Heart left ventricle (tissue), 16 donors: Measurements from ENCODE around the gene USP51. TPM values are rescaled to one million over a fixed set of nuclear protein-coding genes. Genes with fewer than 3 reads are reported as not detected.

ENCODE experiments used
- ATAC-seq, 4 donors: fragments of 200-7000 bp; cut with Tn5 transposase; one replicate each; pipeline ENCODE4 v1.9.1; 2020 to 2022; ENCODE audit warnings: moderate library complexity in 4 of 4, mild to moderate bottlenecking in 3 of 4, moderate number of reproducible peaks in 1 of 4
- DNase-seq, 5 donors: peaks; one replicate each; pipeline ENCODE4 v3.0.0-alpha.2; 2020
- H3K27ac ChIP-seq, 12 donors: fragments of 200-600 bp; sonication (generic) in 4 of 12; one replicate each; pipeline versions ENCODE4 v1.5.0 to v1.8.0; 2016 to 2022; ENCODE audit warnings: mild to moderate bottlenecking in 2 of 12
- H3K27me3 ChIP-seq, 9 donors: fragments of 200-600 bp; sonication (generic) in 2 of 9; one replicate each; pipeline versions ENCODE4 v1.5.1 to v1.8.0; 2016 to 2022; ENCODE audit warnings: mild to moderate bottlenecking in 3 of 9
- H3K36me3 ChIP-seq, 9 donors: fragments of 200-600 bp; sonication (generic) in 2 of 9; one replicate each; pipeline versions ENCODE4 v1.5.0 to v1.8.0; 2018 to 2022; ENCODE audit warnings: mild to moderate bottlenecking in 2 of 9
- H3K4me1 ChIP-seq, 12 donors: fragments of 200-600 bp; sonication (generic) in 4 of 12; one replicate each; pipeline versions ENCODE4 v1.5.0 to v1.8.0; 2016 to 2022; ENCODE audit warnings: mild to moderate bottlenecking in 3 of 12
- H3K4me3 ChIP-seq, 12 donors: fragments of 200-600 bp; sonication (generic) in 4 of 12; one replicate each; pipeline versions ENCODE4 v1.5.0 to v1.8.0; 2017 to 2022; ENCODE audit warnings: mild to moderate bottlenecking in 9 of 12, moderate library complexity in 4 of 12
- H3K9me3 ChIP-seq, 12 donors: fragments of 200-600 bp; sonication (generic) in 4 of 12; one replicate each; pipeline versions ENCODE4 v1.5.0 to v1.8.0; 2016 to 2022; ENCODE audit warnings: mild to moderate bottlenecking in 1 of 12
- POLR2A ChIP-seq, 2 donors: fragments of 450-650 bp; IDR thresholded peaks; one replicate each; pipeline ENCODE4 v1.6.1; 2017; ENCODE audit warnings: antibody characterized with exemption in 2 of 2, mild to moderate bottlenecking in 2 of 2, moderate library complexity in 2 of 2
- WGBS, 4 donors: extraction: QIAGEN DNeasy Blood & Tissue Kit in 2 of 4; methylation state at CpG; one replicate each; pipeline versions ENCODE4 v1.1.5 to v1.1.7; 2013 to 2018; 5-methylcytosine and 5-hydroxymethylcytosine counted together
- intact Hi-C, 10 donors: fragments of 100-400 bp; cut with DNase I; formaldehyde crosslinking; loops; one replicate each; pipeline versions ENCODE4 v1.11.1 to v1.14.2; 2022
- long read RNA-seq, 3 donors: library from polyadenylated mRNA; unstranded; transcript quantifications; one replicate each; pipeline ENCODE4 v2.0.0, GENCODE V29; 2020 to 2021
- polyA plus RNA-seq, 2 donors: library from polyadenylated mRNA; stranded (reverse); fragments of 200-250 nt; gene quantifications; one replicate each; pipeline ENCODE4 v1.2.3, GENCODE V29; 2013
- total RNA-seq, 9 donors: library from RNA; depleted of rRNA in 2 of 9; stranded (reverse); fragments of >200 nt in 2 of 9; fragmentation: NEBNext Ultra II Directional in 3 of 9; extraction: Animal tissue kit (Norgen Biotek cat#: 25700) in 3 of 9; gene quantifications; one replicate each; pipeline versions ENCODE4 v1.1.0 to v1.2.4, GENCODE V29; 2016 to 2023
- TF ChIP-seq, protein P1 (sequence below), 12 donors: fragments of 200-600 bp; sonication (generic) in 4 of 12; IDR thresholded peaks; one replicate each; pipeline versions ENCODE4 v1.5.0 to v1.8.0; 2018 to 2022; ENCODE audit warnings: antibody characterized with exemption in 12 of 12, mild to moderate bottlenecking in 5 of 12
- donor health status: ischemic (EF 13 %, LVEDD 7.1; RV severe dilation, severe dysfunction).
- donor health status: healthy with polysubstance abuse.
- donor health status: DM: no; HTN: yes; CAD: no.
- donor health status: DM: no; HTN: no; CAD: no.
- donor health status: ischemic (EF 25% LVEDD 6.9; RV normal size, moderate dysfunction).
- donor health status: ischemic (EF 25% LVEDD 5.7; RV mildly dilated, moderate dysfunction).
- donor health status: healthy.
- donor health status: DM: yes; HTN: yes; CAD: no.
- donor health status: ischemic (EF 35%, LVEDD 5.7; RV mildly dilated, moderate dysfunction).
- donor health status: nonischemic (EF 11% LVEDD 7.7; RV severe dilation, severe dysfunction).
- donor health status: DM: yes; HTN: yes; CAD: no.
- donor health status: PGD.
- donor health status: ischemic (EF 29% LVEDD 5.4; RV normal size, mild dysfunction).
- donor health status: nonischemic (EF 23%, LVEDD 6.1; RV moderate dilation, normal function).

The USP51 gene
- total RNA-seq = 1 to 10 TPM in 7 of 9 donors, under 1 TPM in 2; 0.38 to 3.9 (median 1.9) TPM
- under 1 TPM; 0.35 to 0.76 TPM for polyA plus RNA-seq
- long read RNA-seq, donor 1 = 0 reads
- long read RNA-seq, donor 2 = 0 reads
- long read RNA-seq, donor 3, partial matches to known transcripts = 0 of 1 reads
- long read RNA-seq, donor 3, other reads (novel, unspliced or antisense) = 1 of 1 reads

DNA sequence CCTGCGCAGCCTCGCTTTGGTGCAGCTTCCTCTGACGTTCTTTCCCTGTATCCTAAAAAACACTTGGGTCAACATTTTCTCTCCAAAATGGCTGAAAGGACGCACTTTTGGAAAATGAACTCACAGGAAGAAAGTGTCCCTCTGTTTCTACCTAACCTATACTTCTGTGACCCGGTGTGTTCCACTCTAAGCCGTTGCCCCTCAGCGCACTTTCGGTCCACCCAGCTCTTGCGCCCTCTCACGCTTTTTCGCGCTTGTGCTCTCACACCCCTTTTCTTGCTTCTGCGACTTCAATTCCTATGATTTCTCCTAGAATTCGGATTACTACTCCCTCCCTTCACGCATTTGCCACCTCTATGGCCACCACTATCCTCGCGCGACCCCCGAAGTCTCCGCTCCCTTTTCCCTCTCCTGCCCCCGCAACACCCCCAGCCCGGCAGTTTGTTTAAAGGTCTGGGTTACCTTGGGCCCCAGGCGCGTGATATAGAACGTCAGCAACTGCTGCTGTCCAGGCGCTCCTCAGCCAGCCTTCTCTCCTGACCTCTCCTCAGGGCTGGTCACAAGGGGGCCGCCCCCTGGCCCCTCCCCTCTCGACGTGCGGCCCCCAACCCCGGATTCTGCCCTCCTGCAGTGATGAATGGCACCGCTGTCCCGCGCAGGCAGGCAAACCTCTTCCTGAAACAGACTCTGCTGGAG, at the start of gene USP51:
USP51 (minus strand) TSS at position 535 of the 696 bp plus-strand sequence. CDS start 909 bp downstream, outside the sequence.
- DNase-seq = peak; percentile 42 to 50 (median 48)
- Histone ChIP-seq H3K36me3 (no peaks in the 10 kb centered on the region), H3K4me3 (peak within 1 kb of the TSS; percentile 43 to 86 (median 70)), H3K4me1 (peaks cover 0 to 7% (median 0%) of the 10 kb centered on the region in 12 donors), H3K27ac (peak within 1 kb of the TSS; percentile 84 to 97 (median 90)), H3K27me3 (peaks cover 0 to 6% (median 0%) of the 10 kb centered on the region in 9 donors), H3K9me3 (no peaks in the 10 kb centered on the region)
- WGBS, 4 donors = 1 to 36% (median 18%) methylated on average over 34 of the region's 34 CpGs
- ATAC-seq = peak; percentile 68 to 85 (median 79)
- no peak for TF ChIP-seq POLR2A (IDR thresholded peaks at IDR 0.05)
- TF ChIP-seq, protein P1, sequence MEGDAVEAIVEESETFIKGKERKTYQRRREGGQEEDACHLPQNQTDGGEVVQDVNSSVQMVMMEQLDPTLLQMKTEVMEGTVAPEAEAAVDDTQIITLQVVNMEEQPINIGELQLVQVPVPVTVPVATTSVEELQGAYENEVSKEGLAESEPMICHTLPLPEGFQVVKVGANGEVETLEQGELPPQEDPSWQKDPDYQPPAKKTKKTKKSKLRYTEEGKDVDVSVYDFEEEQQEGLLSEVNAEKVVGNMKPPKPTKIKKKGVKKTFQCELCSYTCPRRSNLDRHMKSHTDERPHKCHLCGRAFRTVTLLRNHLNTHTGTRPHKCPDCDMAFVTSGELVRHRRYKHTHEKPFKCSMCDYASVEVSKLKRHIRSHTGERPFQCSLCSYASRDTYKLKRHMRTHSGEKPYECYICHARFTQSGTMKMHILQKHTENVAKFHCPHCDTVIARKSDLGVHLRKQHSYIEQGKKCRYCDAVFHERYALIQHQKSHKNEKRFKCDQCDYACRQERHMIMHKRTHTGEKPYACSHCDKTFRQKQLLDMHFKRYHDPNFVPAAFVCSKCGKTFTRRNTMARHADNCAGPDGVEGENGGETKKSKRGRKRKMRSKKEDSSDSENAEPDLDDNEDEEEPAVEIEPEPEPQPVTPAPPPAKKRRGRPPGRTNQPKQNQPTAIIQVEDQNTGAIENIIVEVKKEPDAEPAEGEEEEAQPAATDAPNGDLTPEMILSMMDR (IDR thresholded peaks at IDR 0.05) = peak in 5 of 12 donors; percentile 5 to 34 (median 18)
- intact Hi-C loops = no loop called here

DNA sequence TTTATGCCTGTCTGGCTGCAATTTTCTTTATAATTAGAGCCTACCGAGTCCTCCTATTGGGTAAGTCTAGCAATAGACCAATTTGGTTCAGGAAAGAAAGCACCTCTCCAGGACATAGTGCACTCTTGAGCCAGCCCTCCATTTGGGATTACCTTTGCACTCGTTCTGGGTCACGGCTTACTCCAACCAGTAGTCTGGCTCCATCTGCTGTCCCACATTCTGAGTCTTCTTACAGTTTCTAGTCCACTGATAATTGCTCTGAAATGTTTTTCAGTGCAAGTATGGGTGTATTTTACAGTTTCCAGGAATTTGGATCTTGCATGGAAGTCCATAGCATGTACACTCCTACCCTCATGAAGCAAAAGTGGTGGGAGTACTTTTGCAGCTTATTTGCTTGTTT, 34.8 kb upstream of the USP51 start:
- intact Hi-C loops = no loop called here

DNA sequence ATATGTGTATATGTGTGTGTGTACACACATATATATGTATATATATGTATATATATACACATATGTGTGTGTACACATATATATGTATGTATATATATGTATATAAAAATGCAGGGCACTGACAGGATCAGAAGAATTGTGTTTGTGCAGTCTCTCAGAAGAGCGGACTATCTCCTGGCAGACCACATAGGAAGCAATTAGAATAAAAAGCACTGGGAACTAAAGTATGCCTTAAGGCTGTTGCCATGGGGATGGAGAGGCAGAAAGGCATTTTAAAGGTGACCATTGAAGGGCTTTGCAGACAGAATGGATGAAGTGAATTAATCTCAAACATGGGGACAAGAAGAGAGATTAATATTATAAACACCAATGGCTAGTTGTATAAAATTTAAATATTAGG, 33.7 kb upstream of the USP51 start:
- Histone ChIP-seq H3K27me3 (peaks cover 0 to 12% (median 0%) of the 10 kb centered on the region in 9 donors), H3K27ac (no peak overlapping the region), H3K9me3 (no peaks in the 10 kb centered on the region), H3K4me3 (no peak overlapping the region), H3K4me1 (no peaks in the 10 kb centered on the region), H3K36me3 (no peaks in the 10 kb centered on the region)
- intact Hi-C loops = no loop called here
- TF ChIP-seq POLR2A (IDR thresholded peaks at IDR 0.05) = no peak
- TF ChIP-seq, protein P1 (IDR thresholded peaks at IDR 0.05) = no peak
- no peak for ATAC-seq
- 55 to 78% (median 69%) methylated on average over 1 of the region's 1 CpG for WGBS, 4 donors
- DNase-seq = no peak

More for the DNA sequence above, 34.8 kb upstream of the USP51 start:
- no peak overlapping the region for H3K4me3 ChIP-seq
- peaks cover 0 to 12% (median 0%) of the 10 kb centered on the region in 9 donors for H3K27me3 ChIP-seq
- ATAC-seq (no peak), DNase-seq (no peak)
- H3K4me1 ChIP-seq = no peaks in the 10 kb centered on the region
- no peaks in the 10 kb centered on the region for H3K9me3 ChIP-seq
- no peaks in the 10 kb centered on the region for H3K36me3 ChIP-seq
- TF ChIP-seq POLR2A (IDR thresholded peaks at IDR 0.05) = no peak
- TF ChIP-seq, protein P1 (IDR thresholded peaks at IDR 0.05) = peak in 4 of 12 donors; percentile 7 to 30 (median 18)
- WGBS, 4 donors = 35 to 67% (median 41%) methylated on average over 3 of the region's 3 CpGs
- no peak overlapping the region for H3K27ac ChIP-seq

DNA sequence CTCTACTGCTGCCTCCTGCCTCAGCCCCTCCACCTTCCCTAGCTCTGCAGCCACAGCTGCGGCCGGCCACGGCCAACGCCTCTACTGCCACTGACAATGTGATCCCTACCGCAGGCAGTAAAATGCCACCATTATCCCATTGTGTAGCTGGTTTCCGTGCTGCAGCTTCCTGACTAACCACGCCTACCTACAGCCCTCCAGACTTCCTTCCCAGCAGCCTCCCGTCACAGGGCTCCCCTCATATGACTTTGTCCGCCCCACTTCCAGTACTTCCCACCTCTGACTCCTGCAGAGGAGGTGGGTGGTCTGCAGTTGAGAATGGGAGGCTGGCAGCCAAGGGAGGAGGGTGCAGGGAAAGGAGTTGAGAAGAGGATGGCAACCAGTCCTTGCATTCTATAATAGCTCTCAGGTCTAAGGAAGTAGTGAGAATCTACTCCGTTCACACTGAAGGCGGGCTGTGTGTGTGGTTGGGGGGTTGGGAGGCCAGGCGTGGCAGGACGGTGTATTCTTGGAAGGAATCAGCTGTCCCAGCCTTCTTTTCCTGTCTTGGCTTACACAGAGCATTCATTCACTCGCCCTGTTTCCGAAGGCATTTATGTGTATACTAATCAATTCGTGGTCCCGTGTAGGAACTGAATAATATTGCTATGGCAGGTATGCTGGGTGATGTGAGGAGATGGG, 33.1 kb upstream of the USP51 start:
- WGBS, 4 donors = 45 to 61% (median 53%) methylated on average over 17 of the region's 17 CpGs
- DNase-seq = peak; percentile 18 to 37 (median 32)
- peak in 3 of 4 donors; percentile 67 to 88 (median 68) for ATAC-seq

More for the DNA sequence above, 33.1 kb upstream of the USP51 start:
- intact Hi-C loops = no loop called here
- H3K4me1 ChIP-seq = no peaks in the 10 kb centered on the region
- H3K27me3 ChIP-seq = peaks cover 0 to 12% (median 0%) of the 10 kb centered on the region in 9 donors
- TF ChIP-seq POLR2A (IDR thresholded peaks at IDR 0.05) = no peak
- TF ChIP-seq, protein P1 (IDR thresholded peaks at IDR 0.05) = no peak
- H3K27ac ChIP-seq = peak overlapping the region in 7 of 12 donors; percentile 20 to 56 (median 50)
- no peak overlapping the region for H3K4me3 ChIP-seq
- no peaks in the 10 kb centered on the region for H3K36me3 ChIP-seq
- H3K9me3 ChIP-seq = no peaks in the 10 kb centered on the region
